GM18499 (cell line): ENCODE measurements around the gene DAG1.
A peak's percentile ranks its signal among the peaks of the same experiment; 100 is the strongest.
"Not testable (repeated sequence)": the region's sequence is repeated elsewhere in the genome, so short reads cannot be mapped to it uniquely, and the experiment has no call there.

Experiments
- ATAC-seq: cut with Tn5 transposase; IDR thresholded peaks from one replicate; pipeline ENCODE4 v1.9.1; 2021; ENCODE audit warnings: moderate number of reproducible peaks; ENCODE audit not compliant: insufficient read depth, unreplicated experiment

DAG1 gene

GRCh38 chr3:49469037-49469935 is 781 bp upstream of the DAG1 start:
- no peak for ATAC-seq

- peak; percentile 14 for ATAC-seq
Measured at GRCh38 chr3:49470714-49471420, 800 bp downstream of the DAG1 start.

GRCh38 chr3:49471856-49472495 is 1.9 kb downstream of the DAG1 start:
- no peak for ATAC-seq

- ATAC-seq: no peak
Measured at GRCh38 chr3:49476563-49476962, 6.5 kb downstream of the DAG1 start.

- no peak for ATAC-seq
Measured at GRCh38 chr3:49482766-49483165, 12.7 kb downstream of the DAG1 start.

GRCh38 chr3:49484471-49484870 is 14.4 kb downstream of the DAG1 start:
- no peak for ATAC-seq

- ATAC-seq: no peak
Measured at GRCh38 chr3:49489247-49489646, 19.2 kb downstream of the DAG1 start.

GRCh38 chr3:49492969-49493368 is 22.9 kb downstream of the DAG1 start:
- ATAC-seq: no peak

- no peak for ATAC-seq
Measured at GRCh38 chr3:49493901-49494300, 23.8 kb downstream of the DAG1 start.

- ATAC-seq: no peak
Measured at GRCh38 chr3:49495023-49495422, 25.0 kb downstream of the DAG1 start.

- ATAC-seq: not testable (repeated sequence)
Measured at GRCh38 chr3:49496845-49497244, 26.8 kb downstream of the DAG1 start.

GRCh38 chr3:49497606-49498005 is 27.5 kb downstream of the DAG1 start:
- no peak for ATAC-seq

- no peak for ATAC-seq
Measured at GRCh38 chr3:49498239-49498638, 28.2 kb downstream of the DAG1 start.

GRCh38 chr3:49498648-49499047 is 28.6 kb downstream of the DAG1 start:
- ATAC-seq: no peak

- no peak for ATAC-seq
Measured at GRCh38 chr3:49500205-49500731, 30.2 kb downstream of the DAG1 start.

GRCh38 chr3:49500732-49501609 is 30.9 kb downstream of the DAG1 start:
- ATAC-seq: no peak

GRCh38 chr3:49501842-49502241 is 31.8 kb downstream of the DAG1 start:
- no peak for ATAC-seq

GRCh38 chr3:49506906-49507305 is 36.8 kb downstream of the DAG1 start:
- ATAC-seq: no peak

GRCh38 chr3:49509028-49509561 is 39.0 kb downstream of the DAG1 start:
- ATAC-seq: no peak

GRCh38 chr3:49511639-49512038 is 41.6 kb downstream of the DAG1 start:
- no peak for ATAC-seq
